CD4-positive, alpha-beta T cell treated with Interferon gamma for 1 hour (primary cell): ENCODE data around the gene TAS2R38.

ENCODE experiments used
- DNase-seq: peaks from one replicate; pipeline ENCODE4 v3.0.0-alpha.2; 2020

The TAS2R38 gene

DNA sequence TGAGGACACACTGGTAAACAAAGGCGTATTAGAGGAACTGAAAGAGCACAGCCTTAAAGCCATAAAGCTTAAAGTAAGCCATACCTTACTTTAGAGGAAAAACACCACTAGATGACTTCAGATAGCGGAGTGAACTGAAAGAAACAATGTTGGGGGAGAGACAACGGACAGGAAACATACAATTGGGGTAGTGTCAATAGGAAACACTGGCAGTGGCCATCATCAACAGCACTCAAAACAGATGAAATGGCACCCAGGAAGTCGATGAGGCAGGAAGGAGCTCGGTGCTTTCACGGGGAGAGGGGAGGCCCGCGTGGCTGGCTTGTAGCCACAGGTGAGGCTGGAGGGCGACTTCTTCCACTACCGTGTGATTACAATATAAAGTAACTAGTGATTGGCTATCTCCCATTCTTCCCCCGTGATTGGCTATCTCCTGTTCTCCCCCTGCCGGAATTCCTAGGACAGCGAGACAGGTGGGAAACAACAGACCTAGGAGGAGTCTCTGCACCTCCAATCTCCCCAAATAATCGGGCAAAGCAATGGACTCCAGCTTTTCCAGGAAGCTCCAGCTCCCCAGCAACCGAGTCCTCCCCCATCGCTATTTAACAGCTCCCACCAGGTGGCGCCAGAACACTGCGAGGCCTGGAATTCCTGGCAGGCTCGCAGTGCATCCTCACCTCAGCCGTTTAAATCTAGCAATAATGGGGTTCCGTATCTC lies 2.4 kb upstream of the TAS2R38 start:
- DNase-seq, result peak; percentile 57

GRCh38 chr7:141974831-141975230 lies 1.3 kb upstream of the TAS2R38 start:
- no peak for DNase-seq

GRCh38 chr7:141960687-141961422 lies 12.7 kb downstream of the TAS2R38 start:
- no peak for DNase-seq

DNA sequence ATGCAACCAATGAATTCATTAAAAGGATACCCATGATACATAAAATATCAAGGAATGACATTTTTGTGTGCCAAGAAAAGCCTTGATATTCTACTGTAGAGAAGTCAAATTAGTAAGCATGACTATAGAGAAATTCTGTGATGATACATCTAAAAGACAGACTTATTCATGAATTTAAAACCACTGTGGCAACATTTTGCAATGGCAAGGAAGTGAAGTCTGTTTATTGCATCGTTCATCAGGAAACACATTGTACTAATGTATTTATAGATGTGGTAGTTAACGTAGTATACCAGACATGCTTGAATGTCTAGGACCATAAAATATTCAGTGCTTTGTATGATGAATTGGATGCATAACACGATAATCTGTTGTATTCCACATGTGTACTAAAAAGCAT lies 17.5 kb downstream of the TAS2R38 start:
- no peak for DNase-seq

GRCh38 chr7:141954334-141954733 lies 19.2 kb downstream of the TAS2R38 start:
- DNase-seq, result no peak

DNA sequence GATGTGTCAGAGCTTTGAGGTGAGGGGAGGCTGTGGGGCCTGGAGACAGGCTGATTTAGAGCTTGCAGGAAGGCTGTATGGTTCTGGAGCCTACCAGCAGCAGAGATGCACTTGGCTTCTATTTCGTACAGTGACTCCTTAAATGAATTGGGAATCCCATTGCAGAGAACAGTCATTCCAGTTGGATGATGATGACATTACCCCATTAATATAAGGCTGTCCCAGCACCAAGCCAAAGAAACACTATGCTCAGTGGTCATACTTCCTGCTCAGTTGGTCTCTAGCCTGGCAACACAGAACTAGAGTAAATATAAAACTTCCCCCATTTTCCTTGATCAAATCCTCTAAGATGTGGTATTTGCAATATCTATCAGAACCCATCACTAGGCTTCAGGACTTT lies 21.1 kb downstream of the TAS2R38 start:
- no peak for DNase-seq

- peak; percentile 5 for DNase-seq
Observed at GRCh38 chr7:141950806-141951205, 22.8 kb downstream of the TAS2R38 start.

DNA sequence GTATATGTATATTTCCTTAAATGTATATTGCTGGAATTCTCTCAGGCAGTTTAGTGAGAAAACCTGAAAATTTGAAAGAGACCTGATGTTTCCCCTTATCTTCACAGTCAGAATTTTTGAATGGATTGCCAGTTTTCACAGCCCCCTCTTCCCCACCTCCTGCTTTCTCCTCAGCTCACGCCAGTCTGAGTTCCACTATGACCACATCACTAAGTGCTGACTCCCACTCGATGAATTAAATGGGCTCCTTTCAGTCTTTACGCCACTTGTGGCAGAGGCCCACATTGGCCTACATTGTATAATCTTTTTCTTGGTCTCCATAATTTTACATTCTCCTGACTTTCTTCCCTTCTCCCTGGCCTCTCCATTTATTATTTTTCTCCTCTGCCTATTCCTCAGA lies 23.7 kb downstream of the TAS2R38 start:
- no peak for DNase-seq

DNA sequence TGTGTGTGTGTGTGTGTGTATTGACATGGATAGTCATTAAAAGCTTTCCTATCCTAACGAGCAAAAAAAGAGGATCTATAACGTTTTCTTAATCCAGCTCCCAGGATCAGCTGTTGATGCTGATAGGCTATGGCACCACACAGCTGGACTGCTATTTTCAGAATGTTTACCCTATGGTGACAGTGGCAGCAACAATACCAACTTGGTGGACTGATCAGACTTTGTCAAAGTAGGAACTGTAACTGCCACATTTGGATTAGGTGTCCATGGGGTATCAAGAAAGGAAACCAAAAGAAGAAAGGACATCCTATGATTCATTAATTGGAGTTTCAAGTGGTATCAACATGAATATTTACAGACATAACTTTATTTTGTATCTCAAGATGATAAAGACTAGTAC lies 24.1 kb downstream of the TAS2R38 start:
- no peak for DNase-seq

DNA sequence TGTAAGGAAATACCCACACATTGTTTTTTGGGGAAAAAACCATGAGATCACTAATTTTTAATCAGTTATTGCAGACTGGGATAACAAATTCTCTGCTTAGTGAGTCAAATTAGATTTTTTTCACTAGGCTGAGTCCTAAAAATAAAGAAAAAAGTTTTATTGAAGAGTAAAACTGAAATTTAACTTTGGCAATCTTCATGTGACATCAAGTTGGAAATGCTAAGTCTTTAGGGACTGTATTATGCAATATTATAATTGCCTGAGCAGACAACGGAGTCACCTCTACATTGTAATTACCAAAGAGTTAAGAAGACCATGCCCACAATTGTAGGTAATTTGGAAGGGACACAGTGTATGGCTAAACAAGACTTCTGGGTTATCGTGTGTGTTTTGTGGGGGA lies 24.6 kb downstream of the TAS2R38 start:
- DNase-seq, result no peak

DNA sequence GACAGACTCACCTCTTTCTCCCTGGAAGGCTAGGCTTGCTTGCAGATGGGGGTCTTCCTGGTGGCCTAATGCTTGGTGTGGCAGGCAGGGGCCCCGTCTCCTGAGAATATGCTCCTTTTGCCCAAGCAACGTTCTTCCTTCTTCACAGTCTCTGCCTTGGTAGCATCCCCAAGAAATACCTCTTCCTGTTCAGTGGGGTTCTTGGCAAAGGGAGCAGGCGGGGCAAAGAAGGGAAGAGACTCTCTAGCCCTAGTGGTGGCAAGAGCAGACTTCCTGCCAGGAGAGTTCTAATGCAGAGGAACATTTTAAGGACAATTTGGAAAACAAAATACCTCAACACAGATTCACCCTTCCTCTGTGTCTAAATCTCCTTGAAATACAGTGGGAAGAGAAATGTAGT lies 26.8 kb downstream of the TAS2R38 start, which contains the start of gene CLEC5A:
Gene CLEC5A, minus strand, starts transcription at position 179 of the 400 bp plus-strand sequence. CDS start 682 bp downstream, outside the sequence.
- no peak for DNase-seq

DNA sequence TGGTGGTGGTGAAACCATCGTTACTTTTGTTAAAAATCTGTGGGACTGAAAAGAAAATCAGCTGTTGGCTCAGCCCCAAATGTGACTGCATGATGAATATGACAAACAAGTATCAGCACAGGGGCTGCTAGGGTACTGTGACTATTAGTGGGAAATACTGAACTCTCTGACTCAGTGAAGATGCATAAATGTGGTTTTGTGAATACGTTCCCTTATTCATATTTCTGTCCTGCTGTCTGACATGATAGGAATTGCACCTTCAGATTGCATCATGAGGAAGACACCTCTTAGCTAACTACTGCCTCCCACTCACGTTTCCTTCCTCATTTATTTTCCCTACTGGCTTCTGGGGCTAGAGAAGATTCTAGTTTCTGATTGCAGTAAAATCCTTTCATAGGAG lies 28.2 kb downstream of the TAS2R38 start:
- peak; percentile 31 for DNase-seq

- DNase-seq, result no peak
Observed at GRCh38 chr7:141944811-141945210, 28.8 kb downstream of the TAS2R38 start.

DNA sequence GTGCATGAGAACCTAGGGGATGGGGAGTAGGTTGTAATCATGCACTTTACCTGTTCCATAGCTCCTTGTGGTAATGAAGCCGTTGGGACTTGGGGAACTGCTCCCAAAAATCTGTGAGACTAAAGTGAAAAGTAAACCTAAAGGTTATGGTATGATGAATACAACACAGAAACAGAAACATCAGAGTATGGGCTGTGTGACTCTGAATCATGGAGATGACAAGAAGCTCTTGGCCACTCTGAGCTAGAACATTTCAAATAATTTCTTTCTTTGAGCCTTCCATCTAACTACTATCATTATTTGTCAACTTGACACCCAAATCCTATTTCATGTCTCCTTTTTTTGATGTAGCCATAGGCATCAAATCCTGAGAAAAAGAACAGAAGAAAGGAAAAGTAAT lies 29.7 kb downstream of the TAS2R38 start:
- DNase-seq, result no peak

- DNase-seq, result no peak
Observed at GRCh38 chr7:141941075-141941474, 32.5 kb downstream of the TAS2R38 start.

- no peak for DNase-seq
Observed at GRCh38 chr7:141930211-141930610, 43.4 kb downstream of the TAS2R38 start.

DNA sequence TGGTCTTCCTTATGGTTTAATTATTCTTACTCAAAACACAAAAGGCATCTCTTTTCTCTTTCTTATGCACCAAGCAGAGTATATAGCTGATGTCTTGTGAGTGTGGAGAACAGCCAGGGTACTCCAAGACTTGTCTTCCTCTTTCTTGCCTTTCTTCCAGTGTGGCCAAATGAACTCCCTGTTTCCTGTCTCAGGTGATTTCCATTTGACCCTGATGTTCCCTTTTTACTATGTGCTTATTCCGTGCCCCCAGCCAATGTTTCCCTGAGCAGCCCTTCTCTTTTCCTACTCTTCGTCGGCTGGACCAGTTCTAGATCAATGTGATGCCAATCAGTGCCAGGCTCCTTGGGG lies 44.8 kb downstream of the TAS2R38 start:
- DNase-seq, result no peak

- no peak for DNase-seq
Observed at GRCh38 chr7:141928146-141928844, 45.3 kb downstream of the TAS2R38 start.
